Measurements from ENCODE around the gene DSN1. TPM values are rescaled to one million over a fixed set of nuclear protein-coding genes. Genes with fewer than 3 reads are reported as not detected.
"Not testable (repeated sequence)": the region's sequence is repeated elsewhere in the genome, so short reads cannot be mapped to it uniquely, and the experiment has no call there.

DSN1 gene
- total RNA-seq, result 16.4 and 18.7 TPM in 2 replicates

GRCh38 chr20:36773597-36774390 is at the start of gene DSN1:
Gene DSN1, minus strand, starts transcription at chr20:36773763. Its CDS starts 2,305 bp downstream, at chr20:36771458.
- DNase-seq (ENCODE audit: low read depth in 2 of 2), result peak; percentile 94 to 98

- DNase-seq (ENCODE audit: low read depth in 2 of 2), result no peak
These were observed 49.6 kb upstream of the DSN1 start for GRCh38 chr20:36823121-36823520.

- no peak for DNase-seq (ENCODE audit: low read depth in 2 of 2)
These were observed 48.4 kb upstream of the DSN1 start for GRCh38 chr20:36821964-36822437.

- no peak for DNase-seq (ENCODE audit: low read depth in 2 of 2)
These were observed 47.4 kb upstream of the DSN1 start for GRCh38 chr20:36820928-36821327.

GRCh38 chr20:36820073-36820472 is 46.5 kb upstream of the DSN1 start:
- peak in 1 of 2 donors; percentile 70 for DNase-seq (ENCODE audit: low read depth in 2 of 2)

GRCh38 chr20:36819659-36820058 is 46.1 kb upstream of the DSN1 start:
- no peak for DNase-seq (ENCODE audit: low read depth in 2 of 2)

GRCh38 chr20:36818861-36819260 is 45.3 kb upstream of the DSN1 start:
- DNase-seq (ENCODE audit: low read depth in 2 of 2), result peak; percentile 41 to 72

GRCh38 chr20:36818185-36818584 is 44.6 kb upstream of the DSN1 start:
- no peak for DNase-seq (ENCODE audit: low read depth in 2 of 2)

GRCh38 chr20:36817496-36817895 is 43.9 kb upstream of the DSN1 start:
- DNase-seq (ENCODE audit: low read depth in 2 of 2), result no peak

GRCh38 chr20:36815454-36816091 is 42.0 kb upstream of the DSN1 start:
- no peak for DNase-seq (ENCODE audit: low read depth in 2 of 2)

- DNase-seq (ENCODE audit: low read depth in 2 of 2), result no peak
These were observed 39.3 kb upstream of the DSN1 start for GRCh38 chr20:36812594-36813463.

GRCh38 chr20:36808317-36809257 is 35.0 kb upstream of the DSN1 start:
- peak; percentile 37 to 70 for DNase-seq (ENCODE audit: low read depth in 2 of 2)

GRCh38 chr20:36806049-36806448 is 32.5 kb upstream of the DSN1 start:
- DNase-seq (ENCODE audit: low read depth in 2 of 2), result no peak

GRCh38 chr20:36805396-36805795 is 31.8 kb upstream of the DSN1 start:
- DNase-seq (ENCODE audit: low read depth in 2 of 2), result no peak

- no peak for DNase-seq (ENCODE audit: low read depth in 2 of 2)
These were observed 30.9 kb upstream of the DSN1 start for GRCh38 chr20:36804425-36804824.

GRCh38 chr20:36802326-36803222 is 29.0 kb upstream of the DSN1 start:
- DNase-seq (ENCODE audit: low read depth in 2 of 2), result peak in 1 of 2 donors; percentile 20

- DNase-seq (ENCODE audit: low read depth in 2 of 2), result no peak
These were observed 26.8 kb upstream of the DSN1 start for GRCh38 chr20:36800410-36800809.

GRCh38 chr20:36799313-36799712 is 25.8 kb upstream of the DSN1 start:
- DNase-seq (ENCODE audit: low read depth in 2 of 2), result not testable (repeated sequence)

GRCh38 chr20:36796875-36797274 is 23.3 kb upstream of the DSN1 start:
- no peak for DNase-seq (ENCODE audit: low read depth in 2 of 2)

GRCh38 chr20:36796117-36796516 is 22.6 kb upstream of the DSN1 start:
- no peak for DNase-seq (ENCODE audit: low read depth in 2 of 2)

Data from dermis microvascular lymphatic vessel endothelial cell (primary cell).